Ascending aorta (tissue), 2 donors: ENCODE data around the gene LHX3. TPM values are rescaled to one million over a fixed set of nuclear protein-coding genes. Genes with fewer than 3 reads are reported as not detected.

Source experiments
- DNase-seq, 2 donors: peaks; one replicate each; pipeline ENCODE4 v3.0.0-alpha.2; 2019; ENCODE audit warnings: low spot score in 2 of 2
- H3K27ac ChIP-seq, 2 donors: fragments of 200-600 bp; sonication (generic); one replicate each; pipeline ENCODE4 v1.5.1; 2016 to 2017; ENCODE audit warnings: mild to moderate bottlenecking in 1 of 2
- H3K27me3 ChIP-seq: fragments of 200-600 bp; sonication (generic); one replicate; pipeline ENCODE4 v1.5.1; 2017
- H3K36me3 ChIP-seq, 2 donors: fragments of 200-600 bp; sonication (generic); one replicate each; pipeline ENCODE4 v1.5.1; 2016
- H3K4me1 ChIP-seq, 2 donors: fragments of 200-600 bp; sonication (generic); one replicate each; pipeline ENCODE4 v1.5.1; 2016 to 2017; ENCODE audit warnings: mild to moderate bottlenecking in 1 of 2
- H3K4me3 ChIP-seq, 2 donors: fragments of 200-600 bp; sonication (generic); one replicate each; pipeline ENCODE4 v1.5.1; 2016 to 2017; ENCODE audit warnings: mild to moderate bottlenecking in 1 of 2
- H3K9me3 ChIP-seq, 2 donors: fragments of 200-600 bp; sonication (generic); one replicate each; pipeline ENCODE4 v1.5.1; 2016
- intact Hi-C: fragments of 100-400 bp; cut with DNase I; formaldehyde crosslinking; loops from one replicate; pipeline ENCODE4 v1.15.1; 2023
- total RNA-seq: library from RNA; depleted of rRNA; stranded (reverse); fragments of >200 nt; gene quantifications from one replicate; pipeline ENCODE4 v1.1.0, GENCODE V29; 2016
- TF ChIP-seq, protein P1 (sequence below), 3 experiments: fragments of 200-600 bp in 2 of 3; fragments of 450-650 bp in 1 of 3; sonication (generic) in 2 of 3; IDR thresholded peaks; one replicate each; pipeline ENCODE4 v1.5.1; 2016 to 2019; ENCODE audit warnings: antibody characterized with exemption in 3 of 3, mild to moderate bottlenecking in 1 of 3, moderate library complexity in 1 of 3

The LHX3 gene
- total RNA-seq, 1 donor from 2014 or later = not detected

DNA sequence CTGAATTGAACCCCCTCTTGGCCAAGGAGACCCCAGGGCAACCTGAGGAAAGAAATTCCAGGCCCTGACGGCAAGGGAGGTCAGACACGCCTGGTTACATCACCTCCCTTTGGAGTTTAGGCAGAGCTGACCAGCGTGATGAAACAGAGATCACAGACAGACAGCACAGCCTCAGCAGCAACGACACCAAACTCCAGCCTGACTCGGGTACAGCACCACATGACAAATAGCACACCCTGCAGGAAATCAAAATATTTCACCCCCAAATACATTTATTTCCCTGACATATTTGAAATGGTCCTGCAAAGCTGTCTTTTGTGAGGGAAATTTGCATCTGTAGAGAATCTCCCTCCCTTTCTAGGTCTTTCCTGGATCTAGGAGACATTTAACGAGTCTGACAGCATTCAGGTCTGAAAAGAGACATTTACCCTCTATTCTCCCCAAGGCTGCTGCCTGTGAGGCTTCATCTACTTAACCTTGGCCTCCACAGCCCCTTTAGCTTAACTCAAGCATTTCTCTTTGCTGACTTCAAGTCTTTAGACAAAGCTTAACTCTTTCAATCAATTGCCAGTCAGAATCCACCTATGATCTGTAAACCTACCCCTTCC is 38.1 kb upstream of the LHX3 start:
- no peak overlapping the region for H3K27ac ChIP-seq
- no peaks in the 10 kb centered on the region for H3K27me3 ChIP-seq
- TF ChIP-seq, protein P1, sequence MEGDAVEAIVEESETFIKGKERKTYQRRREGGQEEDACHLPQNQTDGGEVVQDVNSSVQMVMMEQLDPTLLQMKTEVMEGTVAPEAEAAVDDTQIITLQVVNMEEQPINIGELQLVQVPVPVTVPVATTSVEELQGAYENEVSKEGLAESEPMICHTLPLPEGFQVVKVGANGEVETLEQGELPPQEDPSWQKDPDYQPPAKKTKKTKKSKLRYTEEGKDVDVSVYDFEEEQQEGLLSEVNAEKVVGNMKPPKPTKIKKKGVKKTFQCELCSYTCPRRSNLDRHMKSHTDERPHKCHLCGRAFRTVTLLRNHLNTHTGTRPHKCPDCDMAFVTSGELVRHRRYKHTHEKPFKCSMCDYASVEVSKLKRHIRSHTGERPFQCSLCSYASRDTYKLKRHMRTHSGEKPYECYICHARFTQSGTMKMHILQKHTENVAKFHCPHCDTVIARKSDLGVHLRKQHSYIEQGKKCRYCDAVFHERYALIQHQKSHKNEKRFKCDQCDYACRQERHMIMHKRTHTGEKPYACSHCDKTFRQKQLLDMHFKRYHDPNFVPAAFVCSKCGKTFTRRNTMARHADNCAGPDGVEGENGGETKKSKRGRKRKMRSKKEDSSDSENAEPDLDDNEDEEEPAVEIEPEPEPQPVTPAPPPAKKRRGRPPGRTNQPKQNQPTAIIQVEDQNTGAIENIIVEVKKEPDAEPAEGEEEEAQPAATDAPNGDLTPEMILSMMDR (IDR thresholded peaks at IDR 0.05) = no peak
- H3K4me1 ChIP-seq = peaks cover 5 to 14% of the 10 kb centered on the region in 2 donors
- H3K9me3 ChIP-seq = no peaks in the 10 kb centered on the region
- intact Hi-C loops = no loop called here
- no peaks in the 10 kb centered on the region for H3K36me3 ChIP-seq
- H3K4me3 ChIP-seq = no peak overlapping the region
- no peak for DNase-seq

DNA sequence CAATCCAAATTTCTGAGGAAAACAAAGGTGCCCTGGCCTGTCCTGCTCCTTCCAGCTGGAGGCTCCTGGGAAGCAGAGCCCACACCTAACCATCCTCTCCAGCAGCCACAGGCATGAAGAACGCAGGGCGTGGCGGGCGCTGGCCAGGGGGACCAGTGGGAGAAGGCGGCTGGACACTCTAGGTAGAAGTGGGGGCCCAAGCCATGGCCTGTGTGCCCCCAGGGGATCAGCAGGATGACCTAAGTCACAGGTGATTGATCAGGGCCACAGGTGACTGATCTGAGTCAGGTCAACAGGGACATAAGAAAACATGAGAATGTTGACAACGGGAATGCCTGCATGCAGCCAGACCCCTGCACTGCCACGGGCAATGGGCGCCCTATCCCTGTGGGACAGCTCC is 37.3 kb upstream of the LHX3 start:
- intact Hi-C loops = no loop called here
- Histone ChIP-seq H3K4me1 (peaks cover 5 to 14% of the 10 kb centered on the region in 2 donors), H3K27me3 (no peaks in the 10 kb centered on the region), H3K27ac (no peak overlapping the region), H3K9me3 (no peaks in the 10 kb centered on the region), H3K4me3 (no peak overlapping the region), H3K36me3 (no peaks in the 10 kb centered on the region)
- no peak for DNase-seq
- TF ChIP-seq, protein P1 (IDR thresholded peaks at IDR 0.05) = no peak

DNA sequence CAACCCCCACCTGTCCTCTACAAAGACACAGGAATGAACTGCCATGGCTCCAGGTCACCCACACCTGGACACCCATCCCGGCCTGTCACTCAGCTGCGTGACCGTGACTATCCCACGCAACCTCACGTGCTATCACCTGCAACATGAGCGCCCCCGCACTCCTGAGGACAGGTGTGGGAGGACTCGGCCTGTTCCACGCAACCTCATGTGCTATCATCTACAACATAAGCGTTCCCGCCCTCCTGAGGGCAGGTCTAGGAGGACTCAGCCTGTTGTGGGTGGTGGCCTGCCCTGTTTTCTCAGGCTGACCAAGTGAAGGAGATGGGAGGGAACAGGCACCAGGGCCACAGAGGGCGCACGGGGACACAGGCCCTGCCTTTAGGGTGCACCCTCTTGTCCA is 36.6 kb upstream of the LHX3 start:
- Histone ChIP-seq H3K4me3 (no peak overlapping the region), H3K4me1 (peaks cover 5 to 14% of the 10 kb centered on the region in 2 donors), H3K27ac (no peak overlapping the region), H3K27me3 (no peaks in the 10 kb centered on the region), H3K36me3 (peaks cover 2 to 4% of the 10 kb centered on the region in 2 donors), H3K9me3 (no peaks in the 10 kb centered on the region)
- no peak for DNase-seq
- intact Hi-C loops = no loop called here
- TF ChIP-seq, protein P1 (IDR thresholded peaks at IDR 0.05) = no peak

DNA sequence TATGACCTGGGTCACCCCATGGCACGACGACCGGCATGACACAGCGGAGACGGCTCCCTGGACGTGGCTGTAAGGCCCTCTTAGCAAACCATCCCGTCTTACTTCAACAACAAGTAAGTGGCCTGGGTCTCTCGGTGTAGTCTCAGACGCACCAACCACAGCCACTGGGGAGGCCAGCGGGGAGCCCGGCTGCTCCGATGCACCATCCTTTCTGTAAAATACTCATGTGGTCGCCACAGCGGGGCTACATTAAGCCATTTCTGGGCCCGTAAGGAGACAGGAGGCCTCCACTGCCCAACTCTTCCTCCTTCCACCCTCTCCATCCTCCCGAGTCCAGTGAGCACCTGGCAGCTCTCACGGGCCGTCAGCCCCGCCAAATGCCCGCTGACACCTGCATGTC is 36.0 kb upstream of the LHX3 start:
- no peak for DNase-seq
- H3K27ac ChIP-seq = no peak overlapping the region
- H3K4me1 ChIP-seq = peaks cover 5 to 10% of the 10 kb centered on the region in 2 donors
- H3K4me3 ChIP-seq = no peak overlapping the region
- H3K36me3 ChIP-seq = peaks cover 5 to 10% of the 10 kb centered on the region in 2 donors
- intact Hi-C loops = no loop called here
- no peaks in the 10 kb centered on the region for H3K27me3 ChIP-seq
- H3K9me3 ChIP-seq = no peaks in the 10 kb centered on the region
- TF ChIP-seq, protein P1 (IDR thresholded peaks at IDR 0.05) = no peak

DNA sequence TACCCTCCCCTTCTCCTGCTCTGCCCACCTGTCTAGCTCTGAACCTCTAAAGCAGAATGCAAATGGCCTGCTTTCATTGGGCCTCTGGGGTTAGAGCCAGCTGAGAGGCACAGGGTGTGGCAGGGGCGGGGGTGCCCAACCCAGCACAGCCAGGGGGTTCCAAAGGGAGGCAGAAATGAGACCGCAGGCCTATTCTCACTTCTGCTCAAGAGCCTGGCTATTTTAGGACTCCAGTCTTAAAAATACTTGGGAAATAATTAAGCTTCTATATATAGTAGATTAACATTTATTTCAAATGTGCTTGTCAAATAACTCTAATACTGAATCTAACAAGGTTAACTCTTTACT is 35.0 kb upstream of the LHX3 start:
- intact Hi-C loops = no loop called here
- no peaks in the 10 kb centered on the region for H3K9me3 ChIP-seq
- TF ChIP-seq, protein P1 (IDR thresholded peaks at IDR 0.05) = no peak
- peaks cover 2 to 7% of the 10 kb centered on the region in 2 donors for H3K4me1 ChIP-seq
- no peaks in the 10 kb centered on the region for H3K27me3 ChIP-seq
- H3K36me3 ChIP-seq = peaks cover 11 to 19% of the 10 kb centered on the region in 2 donors
- no peak overlapping the region for H3K4me3 ChIP-seq
- no peak overlapping the region for H3K27ac ChIP-seq
- DNase-seq = no peak
